ENCODE measurements around the gene FYB1.

- TF ChIP-seq CTCF (IDR thresholded peaks at IDR 0.05), result no peak
- no peak for TF ChIP-seq EZH2 (IDR thresholded peaks at IDR 0.05; ENCODE audit: borderline replicate concordance, insufficient read depth, low read depth, low read length, poor library complexity, severe bottlenecking)
Measured at GRCh38 chr5:39238366-39239105, 19.2 kb upstream of the FYB1 start.

Measured in B cell (primary cell).